ENCODE results near the gene GCSAM.

GCSAM gene

GRCh38 chr3:112134335-112135124 is 1.5 kb upstream of the GCSAM start:
- no peaks in the 10 kb centered on the region for H3K36me3 Mint-ChIP-seq
- no peaks in the 10 kb centered on the region for H3K9me3 Mint-ChIP-seq
- H3K4me1 Mint-ChIP-seq, result peaks cover 83% of the 10 kb centered on the region
- no peaks in the 10 kb centered on the region for H3K27me3 Mint-ChIP-seq
- H3K4me3 Mint-ChIP-seq, result peak overlapping the region; percentile 50
- peak overlapping the region; percentile 87 for H3K27ac Mint-ChIP-seq

- Mint-ChIP-seq H3K4me1 (peaks cover 90% of the 10 kb centered on the region), H3K36me3 (no peaks in the 10 kb centered on the region), H3K9me3 (no peaks in the 10 kb centered on the region), H3K27ac (peak overlapping the region; percentile 97), H3K27me3 (no peaks in the 10 kb centered on the region), H3K4me3 (peak overlapping the region; percentile 91)
Observed at GRCh38 chr3:112133626-112134334, 732 bp upstream of the GCSAM start.

DNA sequence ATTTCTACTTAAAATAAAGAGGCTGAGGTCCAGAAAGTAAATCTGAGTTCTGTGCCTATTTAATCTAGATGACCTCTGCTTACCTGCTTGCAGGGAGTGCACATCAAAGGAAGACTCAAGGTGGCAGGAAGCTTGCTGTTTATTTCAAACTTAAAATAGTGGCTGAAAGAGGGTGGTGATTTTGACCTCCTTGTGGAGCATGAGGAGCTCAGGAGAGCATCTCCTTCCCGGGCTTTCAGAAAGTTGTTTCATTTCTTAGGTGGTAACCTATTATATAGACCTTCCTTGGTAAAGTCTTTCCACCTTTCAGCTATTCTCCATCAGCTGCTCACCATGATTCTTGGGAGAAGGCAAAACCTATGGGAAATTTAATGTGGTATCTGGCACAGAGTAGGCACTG is 494 bp downstream of the GCSAM start:
- H3K4me3 Mint-ChIP-seq, result peak overlapping the region; percentile 91
- H3K4me1 Mint-ChIP-seq, result peaks cover 96% of the 10 kb centered on the region
- no peaks in the 10 kb centered on the region for H3K27me3 Mint-ChIP-seq
- no peaks in the 10 kb centered on the region for H3K9me3 Mint-ChIP-seq
- H3K27ac Mint-ChIP-seq, result peak overlapping the region; percentile 97
- H3K36me3 Mint-ChIP-seq, result no peaks in the 10 kb centered on the region

DNA sequence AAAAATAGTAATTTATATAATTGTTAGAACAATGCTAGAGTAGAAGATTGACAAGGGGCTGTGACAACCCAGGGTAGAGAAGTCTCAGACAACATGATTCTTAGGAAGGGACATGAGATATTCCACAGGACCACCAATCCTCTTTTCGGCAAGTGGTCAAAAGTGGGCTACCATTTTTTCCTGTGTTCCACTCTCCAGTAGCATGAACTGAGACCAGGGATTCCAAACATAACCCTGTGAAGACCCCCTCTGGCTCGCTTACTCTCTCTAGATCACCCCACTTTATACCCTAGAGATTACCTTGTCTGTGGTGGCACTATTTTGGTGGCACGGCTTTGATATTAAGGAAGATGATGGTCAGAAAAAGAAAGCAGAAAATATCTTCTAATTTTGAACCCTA is 960 bp downstream of the GCSAM start:
- peak overlapping the region; percentile 97 for H3K27ac Mint-ChIP-seq
- peaks cover 96% of the 10 kb centered on the region for H3K4me1 Mint-ChIP-seq
- no peaks in the 10 kb centered on the region for H3K27me3 Mint-ChIP-seq
- H3K9me3 Mint-ChIP-seq, result no peaks in the 10 kb centered on the region
- peak overlapping the region; percentile 91 for H3K4me3 Mint-ChIP-seq
- H3K36me3 Mint-ChIP-seq, result no peaks in the 10 kb centered on the region

DNA sequence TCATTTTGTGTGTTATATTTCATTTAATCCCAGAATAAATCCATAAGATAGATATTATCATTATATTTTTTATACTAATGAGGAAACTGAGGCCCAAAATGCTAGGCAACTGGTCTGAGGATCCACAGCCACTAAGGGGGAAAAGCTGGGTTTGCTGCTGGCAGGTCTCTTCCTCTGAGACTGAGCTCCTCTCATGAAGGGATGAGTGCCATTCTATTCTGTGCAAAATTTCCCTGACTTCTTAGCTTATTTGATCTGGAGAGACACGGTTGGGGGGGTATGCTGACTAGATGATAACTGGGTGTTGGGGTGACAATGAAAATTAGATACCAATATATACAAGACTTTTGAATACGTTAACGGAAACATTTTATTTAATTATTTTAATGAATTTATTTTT is 1.9 kb downstream of the GCSAM start:
- Mint-ChIP-seq H3K4me3 (peak overlapping the region; percentile 8), H3K27ac (peak overlapping the region; percentile 37), H3K36me3 (no peaks in the 10 kb centered on the region), H3K4me1 (peaks cover 96% of the 10 kb centered on the region), H3K27me3 (no peaks in the 10 kb centered on the region), H3K9me3 (no peaks in the 10 kb centered on the region)

DNA sequence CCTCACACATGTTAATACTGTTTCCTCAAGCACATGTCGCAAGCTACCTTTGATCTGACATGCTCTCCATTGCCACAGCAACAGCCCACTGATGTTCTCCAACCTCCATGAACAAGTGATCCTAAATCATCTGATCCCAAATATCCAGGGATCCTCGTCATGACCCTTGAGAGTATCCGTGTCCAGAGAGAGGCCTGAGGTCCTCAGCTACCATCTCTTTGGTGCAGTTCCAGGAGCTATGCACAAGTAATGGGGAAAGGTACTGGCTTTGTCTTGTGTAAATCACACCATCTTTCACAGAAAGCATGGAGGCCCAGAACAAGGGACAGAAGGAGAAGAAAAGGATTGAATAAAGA is 2.4 kb downstream of the GCSAM start:
- no peaks in the 10 kb centered on the region for H3K36me3 Mint-ChIP-seq
- no peaks in the 10 kb centered on the region for H3K9me3 Mint-ChIP-seq
- H3K4me3 Mint-ChIP-seq, result no peak overlapping the region
- H3K4me1 Mint-ChIP-seq, result peaks cover 96% of the 10 kb centered on the region
- H3K27ac Mint-ChIP-seq, result peak overlapping the region; percentile 74
- no peaks in the 10 kb centered on the region for H3K27me3 Mint-ChIP-seq

GRCh38 chr3:112129925-112130637 is 3.0 kb downstream of the GCSAM start:
- peaks cover 96% of the 10 kb centered on the region for H3K4me1 Mint-ChIP-seq
- no peak overlapping the region for H3K4me3 Mint-ChIP-seq
- no peaks in the 10 kb centered on the region for H3K27me3 Mint-ChIP-seq
- peak overlapping the region; percentile 74 for H3K27ac Mint-ChIP-seq
- peaks cover 3% of the 10 kb centered on the region for H3K36me3 Mint-ChIP-seq
- no peaks in the 10 kb centered on the region for H3K9me3 Mint-ChIP-seq

DNA sequence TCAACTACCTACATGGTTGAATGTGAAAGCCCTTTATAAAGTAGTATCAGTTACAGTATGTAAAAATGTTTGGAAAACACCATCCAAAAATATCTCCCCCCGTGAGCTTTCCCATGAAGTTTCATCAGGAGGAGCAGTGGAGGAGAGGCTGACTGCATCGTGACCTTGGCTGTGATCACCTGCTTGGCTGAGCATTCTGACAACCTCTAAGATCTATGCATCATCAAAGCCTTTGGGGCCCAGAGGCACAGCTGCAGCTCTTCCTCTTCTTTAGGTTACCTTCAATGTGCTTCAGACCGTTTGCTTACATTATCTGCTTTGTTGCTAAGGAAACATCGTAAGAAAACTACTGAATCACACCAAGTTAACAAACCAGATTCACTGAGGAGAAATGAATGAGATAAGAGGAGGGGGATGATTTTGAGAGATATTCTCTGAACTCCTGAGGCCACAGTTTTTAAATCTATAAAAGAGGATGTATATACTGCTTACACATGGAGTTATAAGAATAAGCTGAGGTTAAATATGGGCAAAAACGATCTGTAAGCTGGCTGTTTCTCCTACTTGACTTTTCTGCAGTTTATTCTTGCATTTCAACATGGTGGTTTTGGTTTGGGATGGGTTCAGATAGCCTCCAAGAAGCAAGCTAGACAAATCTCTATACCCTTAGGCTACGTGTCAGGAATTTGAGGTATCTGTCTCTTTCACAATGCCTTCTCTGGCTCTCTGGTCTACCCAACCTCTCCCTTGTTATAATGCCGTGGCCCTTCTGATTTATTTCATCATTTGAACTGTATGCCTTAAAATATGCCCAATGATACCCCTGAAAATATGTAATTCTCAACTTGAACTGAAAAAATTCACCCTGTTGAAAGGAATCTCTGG is 4.0 kb downstream of the GCSAM start:
- Mint-ChIP-seq H3K4me1 (peaks cover 91% of the 10 kb centered on the region), H3K9me3 (no peaks in the 10 kb centered on the region), H3K27ac (peak overlapping the region; percentile 74), H3K27me3 (no peaks in the 10 kb centered on the region), H3K4me3 (peak overlapping the region; percentile 8), H3K36me3 (peaks cover 8% of the 10 kb centered on the region)

DNA sequence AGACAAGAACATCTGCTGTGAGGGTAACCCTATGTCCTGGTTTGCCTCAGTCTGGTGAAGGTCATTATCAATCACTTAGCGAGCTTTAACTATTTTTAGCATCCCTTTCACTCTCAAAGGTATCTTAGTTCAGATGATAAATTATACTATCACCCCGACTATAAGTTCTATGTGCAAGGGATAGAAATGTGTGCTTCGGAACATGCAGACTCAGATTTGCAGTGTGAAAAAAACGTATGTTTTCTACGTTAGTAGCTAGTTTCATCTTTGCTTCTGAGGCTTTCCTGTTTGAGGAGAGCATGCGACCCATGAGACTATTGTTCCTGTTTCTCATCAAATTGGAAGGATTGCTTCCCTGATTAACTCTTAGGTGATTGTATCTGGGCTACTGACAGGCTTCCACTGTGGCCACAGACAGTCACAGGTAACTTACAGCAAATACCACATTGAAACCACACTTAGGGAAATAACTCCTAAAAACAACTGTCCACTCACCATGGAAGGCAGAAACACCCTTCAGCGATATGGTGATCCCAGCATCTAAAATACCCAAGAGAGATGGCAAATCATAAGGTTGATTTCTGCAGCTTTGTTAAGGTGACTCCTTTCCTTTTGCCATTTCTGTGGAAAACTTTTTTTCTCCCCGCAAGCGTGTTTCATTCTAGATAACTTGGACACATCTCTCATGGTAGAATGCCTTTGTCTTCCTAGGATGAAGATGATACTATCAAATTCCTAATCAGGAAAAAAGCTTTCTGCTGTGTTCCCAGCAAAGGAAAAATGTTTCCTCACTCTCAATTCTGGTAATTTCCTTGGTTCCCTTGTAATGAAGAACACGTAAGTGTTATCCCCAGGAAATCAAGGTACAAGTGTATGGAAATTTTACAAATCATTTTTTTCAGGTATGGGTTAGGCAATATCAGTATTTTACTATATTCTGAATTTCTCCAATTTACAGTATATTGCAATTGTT is 5.2 kb downstream of the GCSAM start:
- Mint-ChIP-seq H3K9me3 (no peaks in the 10 kb centered on the region), H3K4me1 (peaks cover 80% of the 10 kb centered on the region), H3K4me3 (peak overlapping the region; percentile 76)

GRCh38 chr3:112126511-112126911 is 6.5 kb downstream of the GCSAM start:
- Mint-ChIP-seq H3K27me3 (no peaks in the 10 kb centered on the region), H3K9me3 (no peaks in the 10 kb centered on the region), H3K27ac (peak overlapping the region; percentile 89), H3K36me3 (peaks cover 18% of the 10 kb centered on the region), H3K4me1 (peaks cover 82% of the 10 kb centered on the region), H3K4me3 (peak overlapping the region; percentile 76)

More for the DNA sequence above, 5.2 kb downstream of the GCSAM start:
- Mint-ChIP-seq H3K27me3 (no peaks in the 10 kb centered on the region), H3K27ac (peak overlapping the region; percentile 89), H3K36me3 (peaks cover 14% of the 10 kb centered on the region)

GRCh38 chr3:112124907-112125607 is 8.0 kb downstream of the GCSAM start:
- no peak overlapping the region for H3K4me3 Mint-ChIP-seq
- no peaks in the 10 kb centered on the region for H3K27me3 Mint-ChIP-seq
- peaks cover 18% of the 10 kb centered on the region for H3K36me3 Mint-ChIP-seq
- H3K9me3 Mint-ChIP-seq, result no peaks in the 10 kb centered on the region
- H3K4me1 Mint-ChIP-seq, result peaks cover 82% of the 10 kb centered on the region
- H3K27ac Mint-ChIP-seq, result peak overlapping the region; percentile 56

- Mint-ChIP-seq H3K9me3 (no peaks in the 10 kb centered on the region), H3K4me3 (no peak overlapping the region), H3K27ac (peak overlapping the region; percentile 12), H3K4me1 (peaks cover 82% of the 10 kb centered on the region), H3K27me3 (no peaks in the 10 kb centered on the region), H3K36me3 (peaks cover 21% of the 10 kb centered on the region)
Observed at GRCh38 chr3:112123548-112123947, 9.5 kb downstream of the GCSAM start.

DNA sequence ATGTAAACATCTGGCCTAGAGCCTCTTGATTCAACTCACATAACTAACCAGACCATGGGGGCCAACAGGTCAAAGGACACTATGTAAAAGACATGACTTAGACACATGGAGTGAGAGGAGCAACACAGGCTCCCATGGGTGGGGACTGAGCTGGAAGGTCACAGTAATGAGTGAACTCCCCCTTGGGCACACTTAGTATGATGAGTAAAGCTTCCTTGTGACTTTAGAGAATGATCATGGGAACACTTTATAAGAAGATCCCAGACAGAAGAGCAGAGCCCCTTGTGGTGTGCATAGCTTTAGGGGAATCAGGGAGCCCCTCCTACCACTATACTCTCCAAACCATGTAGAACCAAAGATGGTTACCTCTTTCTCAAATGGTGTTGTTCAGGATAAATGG is 10.2 kb downstream of the GCSAM start:
- H3K27me3 Mint-ChIP-seq, result no peaks in the 10 kb centered on the region

More for the DNA sequence above, 10.2 kb downstream of the GCSAM start:
- Mint-ChIP-seq H3K4me3 (no peak overlapping the region), H3K4me1 (peaks cover 82% of the 10 kb centered on the region), H3K36me3 (peaks cover 21% of the 10 kb centered on the region), H3K9me3 (no peaks in the 10 kb centered on the region), H3K27ac (no peak overlapping the region)

Data from activated naive CD4-positive, alpha-beta T cell treated with anti-CD3 and anti-CD28 coated beads, Interleukin-2, amount 50 U/mL, for 24 hours (primary cell).